Endothelial cell of umbilical vein (primary cell): ENCODE measurements around the gene OR4N2. TPM values are rescaled to one million over a fixed set of nuclear protein-coding genes. Genes with fewer than 3 reads are reported as not detected.

Experiments used
- BruUV-seq: library from RNA; stranded (reverse); fragments of 400-500 nt; replicated peaks from 2 replicates; lab custom pipeline; 2021; lab: Mats Ljungman, UMichigan
- CTCF ChIA-PET: fragments of 300-600, 350-600 bp; sonication (Branson Sonifier 250); formaldehyde crosslinking; loops from one replicate; lab custom pipeline; 2021; ENCODE audit warnings: antibody characterized with exemption, inconsistent platforms; lab: Charles Lee
- POLR2A ChIA-PET: fragments of 300-600, 350-600 bp; sonication (Branson Sonifier 250); formaldehyde crosslinking; loops from one replicate; lab custom pipeline; 2021; ENCODE audit warnings: antibody characterized with exemption, inconsistent platforms; lab: Charles Lee
- DNase-seq: peaks from one replicate; pipeline ENCODE4 v3.0.0-alpha.2; 2011; ENCODE audit warnings: low read depth, low spot score
- FAIRE-seq: peaks from 2 replicates; lab custom pipeline; 2011; peaks lifted over from hg19 to GRCh38; lab: Jason Lieb, UNC
- H2AFZ ChIP-seq: 2 replicates; pipeline ENCODE4 v1.6.0; 2012; ENCODE audit warnings: low read depth, low read length, control low read depth, inconsistent platforms
- H3K27ac ChIP-seq: 2 replicates; pipeline ENCODE4 v1.5.1; 2011; ENCODE audit warnings: low read depth, mild to moderate bottlenecking, control low read depth, low read length, moderate library complexity; ENCODE audit not compliant: insufficient read depth
- H3K27me3 ChIP-seq, 2 experiments: 2 replicates each; pipeline versions ENCODE4 v1.6.0 to v1.6.1; 2011; ENCODE audit warnings: low read length in 2 of 2, mixed read lengths in 1 of 2; ENCODE audit not compliant: control insufficient read depth in 2 of 2, insufficient read depth in 2 of 2
- H3K36me3 ChIP-seq, 2 experiments: 2 replicates in 1 of 2; 3 replicates in 1 of 2; pipeline ENCODE4 v1.5.1; 2011; ENCODE audit warnings: low read length in 2 of 2, mild to moderate bottlenecking in 1 of 2, moderate library complexity in 1 of 2; ENCODE audit not compliant: control insufficient read depth in 2 of 2, insufficient read depth in 2 of 2; ENCODE audit errors: extremely low read depth in 1 of 2
- H3K4me1 ChIP-seq: 3 replicates; pipeline ENCODE4 v1.5.1; 2011; ENCODE audit warnings: mild to moderate bottlenecking, low read length; ENCODE audit not compliant: control insufficient read depth, insufficient read depth; ENCODE audit errors: extremely low read depth
- H3K4me2 ChIP-seq: 2 replicates; pipeline ENCODE4 v1.6.1; 2011; ENCODE audit warnings: low read length, control low read depth, mixed read lengths; ENCODE audit not compliant: insufficient read depth
- H3K4me3 ChIP-seq, 3 experiments: fragments of 200-600 bp in 1 of 3; sonication (generic), shearing (Covaris generic) in 1 of 3; replicated peaks in 1 of 3; 2 replicates each; pipeline ENCODE4 v1.5.1; 2011 to 2016; ENCODE audit warnings: control low read depth in 3 of 3, low read length in 3 of 3, mild to moderate bottlenecking in 2 of 3, inconsistent platforms in 1 of 3, low read depth in 1 of 3, moderate library complexity in 1 of 3; ENCODE audit not compliant: insufficient read depth in 1 of 3
- H3K79me2 ChIP-seq: 2 replicates; pipeline ENCODE4 v1.6.0; 2012; ENCODE audit warnings: low read length, inconsistent platforms; ENCODE audit not compliant: control insufficient read depth, insufficient read depth
- H3K9ac ChIP-seq: replicated peaks from 2 replicates; pipeline ENCODE3; 2011; ENCODE audit warnings: low read length, control low read depth; ENCODE audit not compliant: insufficient read depth; ENCODE audit errors: extremely low read depth
- H3K9me1 ChIP-seq: replicated peaks from 3 replicates; pipeline ENCODE4 v1.6.0; 2011; ENCODE audit warnings: mild to moderate bottlenecking, low read length; ENCODE audit not compliant: control insufficient read depth, insufficient read depth; ENCODE audit errors: extremely low read depth
- H3K9me3 ChIP-seq: replicated peaks from 2 replicates; pipeline ENCODE4 v1.5.1; 2012; ENCODE audit warnings: low read length, inconsistent platforms; ENCODE audit not compliant: control insufficient read depth, insufficient read depth
- H4K20me1 ChIP-seq: replicated peaks from 2 replicates; pipeline ENCODE3; 2011; ENCODE audit warnings: mild to moderate bottlenecking, low read length; ENCODE audit not compliant: control insufficient read depth, insufficient read depth; ENCODE audit errors: extremely low read depth
- CTCF ChIP-seq, 2 donors: IDR thresholded peaks; 1 replicate in 1 of 2; 2 replicates in 1 of 2; pipeline ENCODE4 v1.5.1; 2011; ENCODE audit warnings: low read length in 2 of 2, mild to moderate bottlenecking in 2 of 2, moderate library complexity in 2 of 2, control low read depth in 1 of 2, inconsistent platforms in 1 of 2, low read depth in 1 of 2; ENCODE audit not compliant: insufficient read depth in 1 of 2; ENCODE audit errors: extremely low read depth in 1 of 2
- EZH2 ChIP-seq: IDR thresholded peaks from 2 replicates; pipeline ENCODE4 v1.6.1; 2012; ENCODE audit warnings: borderline replicate concordance, low read depth, mild to moderate bottlenecking, moderate library complexity, low read length, inconsistent platforms; ENCODE audit not compliant: severe bottlenecking
- GATA2 ChIP-seq: IDR thresholded peaks from 2 replicates; pipeline ENCODE4 v1.7.0; 2011; ENCODE audit warnings: low read depth, mild to moderate bottlenecking, moderate library complexity, mixed read lengths, low read length; ENCODE audit not compliant: insufficient read length, insufficient read depth
- JUN ChIP-seq: IDR thresholded peaks from 2 replicates; pipeline ENCODE4 v1.6.1; 2011; ENCODE audit warnings: borderline replicate concordance, low read depth; ENCODE audit not compliant: insufficient read length, insufficient read depth
- MYC ChIP-seq: IDR thresholded peaks from one replicate; pipeline ENCODE4 v1.6.1; 2011; ENCODE audit warnings: mild to moderate bottlenecking, low read depth, low read length
- POLR2A ChIP-seq: IDR thresholded peaks from 2 replicates; pipeline ENCODE4 v1.6.1; 2012; ENCODE audit warnings: low read depth, mild to moderate bottlenecking, control low read depth, low read length
- POLR2AphosphoS5 ChIP-seq: IDR thresholded peaks from 2 replicates; pipeline ENCODE4 v1.6.1; 2012; ENCODE audit warnings: low read depth, mild to moderate bottlenecking, control low read depth, low read length, moderate library complexity; ENCODE audit not compliant: insufficient read depth
- dilution Hi-C: fragments of 300-500 bp; cut with MboI; formaldehyde crosslinking; loops from one replicate; pipeline ENCODE4 v1.15.0; 2019; ENCODE audit warnings: low sequenced_read_pairs; ENCODE audit not compliant: extremely low pct_ligation_motif_present
- intact Hi-C: fragments of 100-400 bp; cut with micrococcal nuclease; formaldehyde crosslinking; loops from one replicate; pipeline ENCODE4 v1.10.0; 2022
- polyA plus RNA-seq, 4 experiments: library from polyadenylated mRNA; depleted of rRNA in 3 of 4; stranded (reverse) in 3 of 4; unstranded in 1 of 4; fragments of >200 nt; gene quantifications; 2 replicates each; pipeline versions ENCODE4 v1.2.1 to v1.2.3, GENCODE V29; 2011 to 2012; ENCODE audit warnings: missing spikeins in 1 of 4
- total RNA-seq: library from RNA; stranded (reverse); gene quantifications from 2 replicates; pipeline ENCODE4 v1.2.3, GENCODE V29; 2021
- TF ChIP-seq, protein P1 (sequence below): IDR thresholded peaks from 2 replicates; pipeline ENCODE4 v1.6.1; 2011; ENCODE audit not compliant: insufficient read depth, insufficient read length

OR4N2 gene
- total and polyA plus RNA-seq, 2 donors (not counting 3 experiments of a cell fraction or from before 2014, with no cell fraction given): not detected

GRCh38 chr14:19874842-19875241 lies 71.3 kb downstream of the OR4N2 start, which contains the start of gene OR4K2:
Gene OR4K2 (plus strand): TSS chr14:19875142. CDS start chr14:19876268, 1,126 bp downstream.
- Histone ChIP-seq H3K9me3 (no peaks in the 10 kb centered on the region), H3K36me3 (no peaks in the 10 kb centered on the region), H3K4me3 (no peak within 1 kb of the TSS), H3K4me1 (no peaks in the 10 kb centered on the region), H2AFZ (no peak within 1 kb of the TSS), H3K9me1 (no peaks in the 10 kb centered on the region), H4K20me1 (no peaks in the 10 kb centered on the region), H3K27ac (no peak within 1 kb of the TSS), H3K9ac (no peak within 1 kb of the TSS), H3K4me2 (no peak within 1 kb of the TSS), H3K27me3 (no peaks in the 10 kb centered on the region), H3K79me2 (no peaks in the 10 kb centered on the region)
- no TSS peak for BruUV-seq
- POLR2A ChIA-PET: no interaction called here
- intact Hi-C loops (no loop called here), dilution Hi-C loops (no loop called here)
- TF ChIP-seq MYC (no peak), CTCF (IDR thresholded peaks at IDR 0.05; ENCODE audit: extremely low read depth in 1 of 2, insufficient read depth in 1 of 2, low read depth in 1 of 2, low read length in 2 of 2) (no peak), GATA2 (no peak), EZH2 (no peak), POLR2A (no peak), JUN (no peak), POLR2AphosphoS5 (no peak)
- TF ChIP-seq, protein P1, sequence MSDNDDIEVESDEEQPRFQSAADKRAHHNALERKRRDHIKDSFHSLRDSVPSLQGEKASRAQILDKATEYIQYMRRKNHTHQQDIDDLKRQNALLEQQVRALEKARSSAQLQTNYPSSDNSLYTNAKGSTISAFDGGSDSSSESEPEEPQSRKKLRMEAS: no peak
- no peak for DNase-seq
- no peak for FAIRE-seq
- CTCF ChIA-PET: no interaction called here
